Upper lobe of left lung (tissue), 4 donors: ENCODE results near the gene WDR17.
A peak's percentile ranks its signal among the peaks of the same experiment; 100 is the strongest.

Experiments
- POLR2A ChIP-seq, 4 donors: fragments of 450-650 bp; IDR thresholded peaks; one replicate each; pipeline ENCODE4 v1.5.1; 2016 to 2017; ENCODE audit warnings: antibody characterized with exemption in 4 of 4, mild to moderate bottlenecking in 2 of 4
- TF ChIP-seq, protein P1 (sequence below), 6 experiments: fragments of 450-650 bp in 4 of 6; fragments of 200-600 bp in 2 of 6; sonication (generic) in 2 of 6; IDR thresholded peaks; one replicate each; pipeline ENCODE4 v1.5.1; 2016 to 2019; ENCODE audit warnings: antibody characterized with exemption in 6 of 6

DNA sequence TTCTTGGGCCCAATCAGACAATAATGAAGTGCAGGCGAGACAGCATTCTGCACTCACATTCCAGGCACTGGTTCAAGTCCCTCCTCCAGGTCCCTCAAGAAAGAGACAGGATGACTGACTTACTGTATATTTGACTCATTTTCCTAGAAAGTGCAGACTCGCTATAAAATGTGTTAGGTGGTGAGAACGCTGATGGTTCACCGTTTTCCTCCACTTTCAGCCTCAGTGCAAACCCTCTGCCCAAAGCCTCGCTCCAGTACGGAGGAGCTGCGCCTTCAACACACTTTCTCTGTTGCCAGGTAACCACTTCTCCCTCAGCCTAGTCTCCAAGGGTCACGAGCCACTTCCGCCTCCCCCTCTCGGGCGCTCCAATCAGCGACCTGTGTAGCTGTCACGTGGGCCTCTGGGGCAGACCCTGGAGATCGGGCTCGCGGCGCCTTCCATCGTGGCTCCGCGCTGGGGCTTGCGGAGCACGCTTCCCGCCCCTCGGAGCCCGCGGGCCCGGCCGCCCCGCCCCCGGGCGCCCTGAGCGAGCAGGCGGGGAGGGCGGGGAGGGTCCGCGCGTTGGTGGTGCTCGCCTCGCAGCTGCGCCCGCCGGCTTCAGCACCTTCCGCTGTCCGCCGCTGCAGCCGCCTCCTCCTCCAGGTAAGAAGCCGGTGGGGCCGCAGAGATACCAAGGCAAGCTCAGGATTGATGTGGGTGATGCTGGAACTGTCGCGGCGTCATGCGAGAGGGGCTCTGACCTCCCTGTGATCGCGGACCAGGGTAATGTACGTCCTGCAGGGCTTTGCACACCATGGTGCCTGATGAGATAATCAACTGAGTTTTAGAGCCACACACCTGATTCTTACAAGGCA, at the start of gene WDR17:
- TF ChIP-seq, protein P1, sequence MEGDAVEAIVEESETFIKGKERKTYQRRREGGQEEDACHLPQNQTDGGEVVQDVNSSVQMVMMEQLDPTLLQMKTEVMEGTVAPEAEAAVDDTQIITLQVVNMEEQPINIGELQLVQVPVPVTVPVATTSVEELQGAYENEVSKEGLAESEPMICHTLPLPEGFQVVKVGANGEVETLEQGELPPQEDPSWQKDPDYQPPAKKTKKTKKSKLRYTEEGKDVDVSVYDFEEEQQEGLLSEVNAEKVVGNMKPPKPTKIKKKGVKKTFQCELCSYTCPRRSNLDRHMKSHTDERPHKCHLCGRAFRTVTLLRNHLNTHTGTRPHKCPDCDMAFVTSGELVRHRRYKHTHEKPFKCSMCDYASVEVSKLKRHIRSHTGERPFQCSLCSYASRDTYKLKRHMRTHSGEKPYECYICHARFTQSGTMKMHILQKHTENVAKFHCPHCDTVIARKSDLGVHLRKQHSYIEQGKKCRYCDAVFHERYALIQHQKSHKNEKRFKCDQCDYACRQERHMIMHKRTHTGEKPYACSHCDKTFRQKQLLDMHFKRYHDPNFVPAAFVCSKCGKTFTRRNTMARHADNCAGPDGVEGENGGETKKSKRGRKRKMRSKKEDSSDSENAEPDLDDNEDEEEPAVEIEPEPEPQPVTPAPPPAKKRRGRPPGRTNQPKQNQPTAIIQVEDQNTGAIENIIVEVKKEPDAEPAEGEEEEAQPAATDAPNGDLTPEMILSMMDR (IDR thresholded peaks at IDR 0.05): no peak
- TF ChIP-seq POLR2A (IDR thresholded peaks at IDR 0.05): peak in 1 of 4 donors; percentile 30
